Measurements from ENCODE around the gene SMARCE1. TPM values are rescaled to one million over a fixed set of nuclear protein-coding genes. Genes with fewer than 3 reads are reported as not detected.

SMARCE1 gene
- total RNA-seq, 1 donor from 2014 or later, result 195 TPM

- H3K36me3 Mint-ChIP-seq (ENCODE audit: insufficient read depth), result no peaks in the 10 kb centered on the region
- H3K4me3 Mint-ChIP-seq (ENCODE audit: low read depth), result no peak overlapping the region
- H3K27ac Mint-ChIP-seq, result no peak overlapping the region
- no peaks in the 10 kb centered on the region for H3K9me3 Mint-ChIP-seq (ENCODE audit: low read depth)
- no peak for TF ChIP-seq CTCF (IDR thresholded peaks at IDR 0.05; ENCODE audit: unreplicated experiment)
- peaks cover 16% of the 10 kb centered on the region for H3K4me1 Mint-ChIP-seq (ENCODE audit: low read depth)
- no peak for DNase-seq (ENCODE audit: low spot score, unreplicated experiment)
- H3K27me3 Mint-ChIP-seq, result peaks cover 13% of the 10 kb centered on the region
Measured at GRCh38 chr17:40663252-40663651, 15.6 kb upstream of the SMARCE1 start.

- Mint-ChIP-seq H3K4me1 (ENCODE audit: low read depth) (peaks cover 8% of the 10 kb centered on the region), H3K4me3 (ENCODE audit: low read depth) (no peak overlapping the region), H3K27ac (no peak overlapping the region), H3K27me3 (peaks cover 10% of the 10 kb centered on the region), H3K9me3 (ENCODE audit: low read depth) (no peaks in the 10 kb centered on the region), H3K36me3 (ENCODE audit: insufficient read depth) (no peaks in the 10 kb centered on the region)
- no peak for DNase-seq (ENCODE audit: low spot score, unreplicated experiment)
- TF ChIP-seq CTCF (IDR thresholded peaks at IDR 0.05; ENCODE audit: unreplicated experiment), result no peak
Measured at GRCh38 chr17:40659911-40660310, 12.3 kb upstream of the SMARCE1 start.

GRCh38 chr17:40658396-40658795, 10.8 kb upstream of the SMARCE1 start:
- DNase-seq (ENCODE audit: low spot score, unreplicated experiment), result no peak
- H3K36me3 Mint-ChIP-seq (ENCODE audit: insufficient read depth), result no peaks in the 10 kb centered on the region
- no peak overlapping the region for H3K27ac Mint-ChIP-seq
- no peak for TF ChIP-seq CTCF (IDR thresholded peaks at IDR 0.05; ENCODE audit: unreplicated experiment)
- peaks cover 6% of the 10 kb centered on the region for H3K4me1 Mint-ChIP-seq (ENCODE audit: low read depth)
- peaks cover 4% of the 10 kb centered on the region for H3K27me3 Mint-ChIP-seq
- no peak overlapping the region for H3K4me3 Mint-ChIP-seq (ENCODE audit: low read depth)
- H3K9me3 Mint-ChIP-seq (ENCODE audit: low read depth), result no peaks in the 10 kb centered on the region

GRCh38 chr17:40651939-40652338, 4.3 kb upstream of the SMARCE1 start:
- Mint-ChIP-seq H3K36me3 (ENCODE audit: insufficient read depth) (no peaks in the 10 kb centered on the region), H3K4me1 (ENCODE audit: low read depth) (peaks cover 14% of the 10 kb centered on the region), H3K9me3 (ENCODE audit: low read depth) (no peaks in the 10 kb centered on the region), H3K27me3 (no peaks in the 10 kb centered on the region), H3K4me3 (ENCODE audit: low read depth) (no peak overlapping the region), H3K27ac (no peak overlapping the region)
- DNase-seq (ENCODE audit: low spot score, unreplicated experiment), result no peak
- TF ChIP-seq CTCF (IDR thresholded peaks at IDR 0.05; ENCODE audit: unreplicated experiment), result no peak

- no peak for DNase-seq (ENCODE audit: low spot score, unreplicated experiment)
- Mint-ChIP-seq H3K36me3 (ENCODE audit: insufficient read depth) (peaks cover 9% of the 10 kb centered on the region), H3K27ac (peak overlapping the region; percentile 100), H3K4me1 (ENCODE audit: low read depth) (peaks cover 24% of the 10 kb centered on the region), H3K27me3 (no peaks in the 10 kb centered on the region), H3K4me3 (ENCODE audit: low read depth) (peak overlapping the region; percentile 86), H3K9me3 (ENCODE audit: low read depth) (no peaks in the 10 kb centered on the region)
- TF ChIP-seq CTCF (IDR thresholded peaks at IDR 0.05; ENCODE audit: unreplicated experiment), result no peak
Measured at GRCh38 chr17:40648384-40648968, 858 bp upstream of the SMARCE1 start.
